Liver (tissue), 9 donors: ENCODE results near the gene COLEC12. TPM values are rescaled to one million over a fixed set of nuclear protein-coding genes. Genes with fewer than 3 reads are reported as not detected.

Experiments used
- DNase-seq: peaks from one replicate; pipeline ENCODE4 v3.0.0-alpha.2; 2017; ENCODE audit warnings: low spot score
- H3K27ac ChIP-seq, 2 donors: one replicate each; pipeline ENCODE4 v1.7.0; 2013; ENCODE audit warnings: inconsistent platforms in 2 of 2, low read length in 2 of 2, control low read depth in 1 of 2, low read depth in 1 of 2, mild to moderate bottlenecking in 1 of 2
- H3K27me3 ChIP-seq, 4 donors: one replicate each; pipeline versions ENCODE4 v1.6.1 to v1.7.0; 2013; ENCODE audit warnings: low read length in 3 of 4, inconsistent platforms in 1 of 4, mild to moderate bottlenecking in 1 of 4, moderate library complexity in 1 of 4; ENCODE audit not compliant: control insufficient read depth in 4 of 4, insufficient read depth in 4 of 4
- H3K36me3 ChIP-seq, 4 donors: one replicate each; pipeline versions ENCODE4 v1.6.1 to v1.7.0; 2013; ENCODE audit warnings: low read length in 3 of 4, mild to moderate bottlenecking in 3 of 4, low read depth in 1 of 4, moderate library complexity in 1 of 4; ENCODE audit not compliant: control insufficient read depth in 4 of 4, insufficient read depth in 3 of 4
- H3K4me1 ChIP-seq, 4 donors: one replicate each; pipeline versions ENCODE4 v1.6.1 to v1.7.0; 2013; ENCODE audit warnings: low read length in 3 of 4, mild to moderate bottlenecking in 3 of 4, moderate library complexity in 1 of 4; ENCODE audit not compliant: control insufficient read depth in 4 of 4, insufficient read depth in 4 of 4
- H3K4me3 ChIP-seq, 3 donors: one replicate each; pipeline versions ENCODE4 v1.6.1 to v1.7.0; 2013; ENCODE audit warnings: low read length in 3 of 3, control low read depth in 1 of 3, low read depth in 1 of 3, mild to moderate bottlenecking in 1 of 3
- H3K9ac ChIP-seq, 2 donors: one replicate each; pipeline ENCODE4 v1.7.0; 2013; ENCODE audit warnings: low read length in 2 of 2, mild to moderate bottlenecking in 2 of 2, moderate library complexity in 2 of 2, control low read depth in 1 of 2, low read depth in 1 of 2
- H3K9me3 ChIP-seq, 4 donors: one replicate each; pipeline versions ENCODE4 v1.6.1 to v1.7.0; 2013; ENCODE audit warnings: low read length in 3 of 4; ENCODE audit not compliant: control insufficient read depth in 4 of 4
- ATF3 ChIP-seq: IDR thresholded peaks from 2 replicates; pipeline ENCODE4 v1.6.1; 2016; ENCODE audit warnings: antibody characterized with exemption
- CTCF ChIP-seq: fragments of 150-350 bp; IDR thresholded peaks from 2 replicates; pipeline ENCODE4 v1.5.1; 2017; ENCODE audit warnings: improper control_type of control experiment, low read depth, low read length; ENCODE audit not compliant: missing input control
- EGR1 ChIP-seq, 2 donors: IDR thresholded peaks; 2 replicates each; pipeline ENCODE4 v1.6.1; 2016 to 2018; ENCODE audit warnings: antibody characterized with exemption in 2 of 2, low read depth in 2 of 2
- FOXA1 ChIP-seq: IDR thresholded peaks from 2 replicates; pipeline ENCODE4 v1.6.1; 2016; ENCODE audit warnings: antibody characterized with exemption
- FOXA2 ChIP-seq: IDR thresholded peaks from 2 replicates; pipeline ENCODE4 v1.6.1; 2016; ENCODE audit warnings: antibody characterized with exemption
- GABPA ChIP-seq, 2 donors: IDR thresholded peaks in 1 of 2; conservative IDR thresholded peaks in 1 of 2; 2 replicates each; pipeline ENCODE4 v1.6.1; 2016; ENCODE audit warnings: antibody characterized with exemption in 2 of 2, mild to moderate bottlenecking in 1 of 2, moderate library complexity in 1 of 2
- HNF4A ChIP-seq, 2 donors: conservative IDR thresholded peaks; 2 replicates each; pipeline ENCODE4 v1.6.1; 2016; ENCODE audit warnings: antibody characterized with exemption in 2 of 2, mild to moderate bottlenecking in 2 of 2
- HNF4G ChIP-seq: IDR thresholded peaks from 2 replicates; pipeline ENCODE4 v1.6.1; 2016; ENCODE audit warnings: antibody characterized with exemption
- JUND ChIP-seq, 2 donors: IDR thresholded peaks; 2 replicates each; pipeline ENCODE4 v1.6.1; 2016; ENCODE audit warnings: antibody characterized with exemption in 2 of 2
- NR2F2 ChIP-seq: IDR thresholded peaks from 2 replicates; pipeline ENCODE4 v1.6.1; 2016; ENCODE audit warnings: antibody characterized with exemption
- REST ChIP-seq: IDR thresholded peaks from 2 replicates; pipeline ENCODE4 v1.6.1; 2016; ENCODE audit warnings: antibody characterized with exemption, mild to moderate bottlenecking
- RXRA ChIP-seq, 2 donors: IDR thresholded peaks; 2 replicates each; pipeline ENCODE4 v1.6.1; 2017 to 2018; ENCODE audit warnings: antibody characterized with exemption in 2 of 2, mild to moderate bottlenecking in 1 of 2
- SP1 ChIP-seq: IDR thresholded peaks from 2 replicates; pipeline ENCODE4 v1.6.1; 2018; ENCODE audit warnings: antibody characterized with exemption, mild to moderate bottlenecking
- TAF1 ChIP-seq: conservative IDR thresholded peaks from 2 replicates; pipeline ENCODE4 v1.6.1; 2016; ENCODE audit warnings: antibody characterized with exemption, mild to moderate bottlenecking
- YY1 ChIP-seq: IDR thresholded peaks from 2 replicates; pipeline ENCODE4 v1.6.1; 2016; ENCODE audit warnings: antibody characterized with exemption, mild to moderate bottlenecking
- ZBTB33 ChIP-seq: IDR thresholded peaks from 2 replicates; pipeline ENCODE4 v1.6.1; 2016; ENCODE audit warnings: antibody characterized with exemption
- WGBS: extraction: QIAGEN DNeasy Blood & Tissue Kit; methylation state at CpG from one replicate; pipeline ENCODE4 v1.1.7; 2013; 5-methylcytosine and 5-hydroxymethylcytosine counted together
- polyA plus RNA-seq, 2 donors: library from polyadenylated mRNA; stranded (reverse) in 1 of 2; unstranded in 1 of 2; fragments of 200-250 nt in 1 of 2; fragments of >200 nt in 1 of 2; fragmentation: Nextera tagmentation in 1 of 2; extraction: Ambion mirVana in 1 of 2; gene quantifications; one replicate each; pipeline versions ENCODE4 v1.2.1 to v1.2.3, GENCODE V29; 2013 to 2015
- total RNA-seq, 2 donors: library from RNA; depleted of rRNA; stranded (reverse); fragments of >200 nt; gene quantifications; one replicate each; pipeline ENCODE4 v1.2.3, GENCODE V29; 2014
- donor health status: healthy.
- donor health status: healthy.
- donor health status: healthy.
- donor health status: healthy.
- donor health status: healthy.

COLEC12 gene
- total and polyA plus RNA-seq, 4 donors, result 0.03 to 1.6 (median 0.28) TPM

GRCh38 chr18:533995-534601, 33.6 kb upstream of the COLEC12 start:
- TF ChIP-seq FOXA1, result no peak
- TF ChIP-seq JUND (IDR thresholded peaks at IDR 0.05), result no peak
- TF ChIP-seq RXRA (IDR thresholded peaks at IDR 0.05), result no peak
- no peak for TF ChIP-seq ZBTB33
- no peak for TF ChIP-seq EGR1 (IDR thresholded peaks at IDR 0.05; ENCODE audit: low read depth in 2 of 2)

GRCh38 chr18:532632-533031, 32.1 kb upstream of the COLEC12 start:
- no peak overlapping the region for H3K9ac ChIP-seq
- no peaks in the 10 kb centered on the region for H3K36me3 ChIP-seq
- H3K4me3 ChIP-seq, result no peak overlapping the region
- DNase-seq, result no peak
- H3K9me3 ChIP-seq, result no peaks in the 10 kb centered on the region
- H3K27ac ChIP-seq, result no peak overlapping the region
- H3K4me1 ChIP-seq, result no peaks in the 10 kb centered on the region
- H3K27me3 ChIP-seq, result peaks cover 0 to under 1% (median 0%) of the 10 kb centered on the region in 4 donors
- TF ChIP-seq HNF4G (no peak), NR2F2 (no peak), YY1 (no peak), GABPA (IDR thresholded peaks at IDR 0.05 in 1 of 2, conservative IDR thresholded peaks at IDR 0.05 in 1 of 2) (no peak), REST (no peak), EGR1 (IDR thresholded peaks at IDR 0.05; ENCODE audit: low read depth in 2 of 2) (no peak), SP1 (no peak), TAF1 (no peak), HNF4A (conservative IDR thresholded peaks at IDR 0.05) (no peak), JUND (IDR thresholded peaks at IDR 0.05) (no peak), RXRA (IDR thresholded peaks at IDR 0.05) (no peak), CTCF (no peak), ZBTB33 (no peak), FOXA2 (no peak), FOXA1 (no peak), ATF3 (no peak)

More at GRCh38 chr18:533995-534601, 33.6 kb upstream of the COLEC12 start:
- no peak overlapping the region for H3K27ac ChIP-seq
- H3K9me3 ChIP-seq, result no peaks in the 10 kb centered on the region
- no peak for DNase-seq
- H3K36me3 ChIP-seq, result no peaks in the 10 kb centered on the region
- whole genome bisulfite sequencing, result 68% methylated on average over 6 of the region's 6 CpGs
- H3K9ac ChIP-seq, result no peak overlapping the region
- H3K4me1 ChIP-seq, result no peaks in the 10 kb centered on the region
- no peaks in the 10 kb centered on the region for H3K27me3 ChIP-seq
- no peak overlapping the region for H3K4me3 ChIP-seq
